HepG2 (cell line): ENCODE data around the gene FYTTD1. TPM values are rescaled to one million over a fixed set of nuclear protein-coding genes. Genes with fewer than 3 reads are reported as not detected.

Experiments used
- AGO2 ChIP-seq: fragments of 200-400 bp; formaldehyde crosslinking; optimal IDR thresholded peaks from 2 replicates; pipeline ENCODE3; 2017; ENCODE audit warnings: mild to moderate bottlenecking, low read depth, low read length, moderate library complexity
- DNMT3B ChIP-seq: conservative IDR thresholded peaks from 2 replicates; pipeline ENCODE4 v1.6.1; 2016; ENCODE audit warnings: missing biosample characterization, control low read depth
- EED ChIP-seq: sonication (generic); formaldehyde crosslinking; IDR thresholded peaks from 2 replicates; pipeline ENCODE4 v1.5.0; 2020; ENCODE audit warnings: mild to moderate bottlenecking, missing genetic modification reagents
- FOXA3 ChIP-seq: IDR thresholded peaks from 2 replicates; pipeline ENCODE4 v1.6.1; 2016; ENCODE audit warnings: missing genetic modification reagents, missing compliant biosample characterization
- HNF4A ChIP-seq: sonication (generic); formaldehyde crosslinking; IDR thresholded peaks from 2 replicates; pipeline ENCODE4 v1.4.0; 2020; ENCODE audit warnings: missing genetic modification reagents
- ISL2 ChIP-seq: sonication (generic); formaldehyde crosslinking; IDR thresholded peaks from 2 replicates; pipeline ENCODE4 v1.5.0; 2020; ENCODE audit warnings: missing genetic modification reagents
- MXI1 ChIP-seq: IDR thresholded peaks from 3 replicates; pipeline ENCODE4 v1.6.1; 2012; ENCODE audit warnings: low read depth, low read length, inconsistent platforms, borderline replicate concordance
- SAP130 ChIP-seq: IDR thresholded peaks from 2 replicates; pipeline ENCODE4 v1.6.1; 2016; ENCODE audit warnings: low read depth
- SP5 ChIP-seq: IDR thresholded peaks from 2 replicates; pipeline ENCODE4 v1.6.1; 2016; ENCODE audit warnings: low read depth, borderline replicate concordance
- TBX3 ChIP-seq: fragments of 450-650 bp; IDR thresholded peaks from 2 replicates; pipeline ENCODE4 v1.6.1; 2017; ENCODE audit warnings: antibody characterized with exemption, mild to moderate bottlenecking, inconsistent platforms, borderline replicate concordance
- ZNF136 ChIP-seq: sonication (generic); formaldehyde crosslinking; IDR thresholded peaks from 2 replicates; pipeline ENCODE4 v1.8.1; 2022; ENCODE audit warnings: low read depth, mild to moderate bottlenecking, moderate library complexity, missing genetic modification reagents
- ZNF225 ChIP-seq: sonication (generic); formaldehyde crosslinking; IDR thresholded peaks from 2 replicates; pipeline ENCODE4 v1.4.0; 2020; ENCODE audit warnings: mild to moderate bottlenecking, missing genetic modification reagents
- ZNF788 ChIP-seq: sonication (generic); formaldehyde crosslinking; IDR thresholded peaks from 2 replicates; pipeline ENCODE4 v1.5.0; 2020; ENCODE audit warnings: mild to moderate bottlenecking, missing genetic modification reagents, borderline replicate concordance
- polyA plus RNA-seq, 8 experiments: library from polyadenylated mRNA; depleted of rRNA in 3 of 8; stranded (reverse) in 7 of 8; unstranded in 1 of 8; fragments of >200 nt; fragmentation: Illumina TruSeq in 4 of 8; extraction: Trizol in 4 of 8; gene quantifications; 2 replicates each; pipeline versions ENCODE4 v1.2.1 to v1.2.3, GENCODE V29; 2011 to 2016; ENCODE audit warnings: low read depth in 4 of 8, missing spikeins in 1 of 8, mixed read lengths in 1 of 8; ENCODE audit not compliant: insufficient read depth in 1 of 8
- total RNA-seq, 5 experiments: library from RNA; depleted of rRNA; stranded (reverse); fragments of >200 nt; fragmentation: Illumina TruSeq; extraction: Trizol; gene quantifications; 2 replicates each; pipeline ENCODE4 v1.2.3, GENCODE V29; 2016; ENCODE audit warnings: low read depth in 1 of 5
- TF ChIP-seq, protein P1 (sequence below): sonication (generic); formaldehyde crosslinking; IDR thresholded peaks from 2 replicates; pipeline ENCODE4 v1.4.0; 2020; ENCODE audit warnings: mild to moderate bottlenecking, missing genetic modification reagents
- TF ChIP-seq, protein P2 (sequence below): sonication (generic); formaldehyde crosslinking; IDR thresholded peaks from 2 replicates; pipeline ENCODE4 v1.8.0; 2022; ENCODE audit warnings: mild to moderate bottlenecking, missing genetic modification reagents
- TF ChIP-seq, protein P3 (sequence below): sonication (generic); formaldehyde crosslinking; IDR thresholded peaks from 2 replicates; pipeline ENCODE4 v1.5.0; 2020; ENCODE audit warnings: missing genetic modification reagents, mild to moderate bottlenecking, borderline replicate concordance

Gene FYTTD1
- total and polyA plus RNA-seq, 2 of the 13 experiments (the other 11 are each of a cell fraction or from before 2014, with no cell fraction given), result 6.5 to 28.8 TPM

DNA sequence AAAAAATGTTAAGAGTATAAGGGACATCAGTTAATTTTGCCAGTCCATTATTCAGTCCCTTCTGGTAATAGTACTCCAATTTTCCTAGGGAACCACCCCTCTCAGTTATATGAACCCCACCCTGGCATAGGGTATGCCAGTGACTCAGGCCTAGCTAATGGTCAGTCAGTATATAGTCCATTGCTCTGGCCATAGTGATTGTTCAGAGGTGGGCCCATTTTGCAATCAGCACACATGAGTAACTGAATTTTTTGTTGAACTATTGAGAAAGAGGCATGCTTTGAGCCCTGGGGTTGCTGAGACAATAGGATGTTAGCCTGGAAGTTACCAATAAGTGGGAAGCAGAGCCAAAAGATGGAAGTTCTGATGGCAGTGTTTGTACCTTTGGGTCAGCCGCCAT lies 45.5 kb downstream of the FYTTD1 start (continued):
- peak; percentile 55; the same call in 1 of the 2 replicates for TF ChIP-seq FOXA3 (CRISPR knock-in tag)
- no peak for TF ChIP-seq ZNF136 (CRISPR knock-in tag)
- TF ChIP-seq SAP130, result peak; percentile 54; the same call in 1 of the 2 replicates
- no peak for TF ChIP-seq DNMT3B
- TF ChIP-seq ISL2 (CRISPR knock-in tag), result 0 out of 2 replicates have a peak, but pooled peaks have one; percentile 31
- TF ChIP-seq ZNF788 (CRISPR knock-in tag), result no peak
- no peak for TF ChIP-seq TBX3
- no peak for TF ChIP-seq AGO2
- peak; percentile 26; the same call in 1 of the 2 replicates for TF ChIP-seq SP5 (CRISPR knock-in tag)
- TF ChIP-seq, protein P1, sequence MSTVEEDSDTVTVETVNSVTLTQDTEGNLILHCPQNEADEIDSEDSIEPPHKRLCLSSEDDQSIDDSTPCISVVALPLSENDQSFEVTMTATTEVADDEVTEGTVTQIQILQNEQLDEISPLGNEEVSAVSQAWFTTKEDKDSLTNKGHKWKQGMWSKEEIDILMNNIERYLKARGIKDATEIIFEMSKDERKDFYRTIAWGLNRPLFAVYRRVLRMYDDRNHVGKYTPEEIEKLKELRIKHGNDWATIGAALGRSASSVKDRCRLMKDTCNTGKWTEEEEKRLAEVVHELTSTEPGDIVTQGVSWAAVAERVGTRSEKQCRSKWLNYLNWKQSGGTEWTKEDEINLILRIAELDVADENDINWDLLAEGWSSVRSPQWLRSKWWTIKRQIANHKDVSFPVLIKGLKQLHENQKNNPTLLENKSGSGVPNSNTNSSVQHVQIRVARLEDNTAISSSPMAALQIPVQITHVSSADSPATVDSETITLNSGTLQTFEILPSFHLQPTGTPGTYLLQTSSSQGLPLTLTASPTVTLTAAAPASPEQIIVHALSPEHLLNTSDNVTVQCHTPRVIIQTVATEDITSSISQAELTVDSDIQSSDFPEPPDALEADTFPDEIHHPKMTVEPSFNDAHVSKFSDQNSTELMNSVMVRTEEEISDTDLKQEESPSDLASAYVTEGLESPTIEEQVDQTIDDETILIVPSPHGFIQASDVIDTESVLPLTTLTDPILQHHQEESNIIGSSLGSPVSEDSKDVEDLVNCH, result no peak
- TF ChIP-seq MXI1, result no peak
- TF ChIP-seq EED (CRISPR knock-in tag), result no peak
- TF ChIP-seq HNF4A (CRISPR knock-in tag), result peak; percentile 46
- TF ChIP-seq, protein P2, sequence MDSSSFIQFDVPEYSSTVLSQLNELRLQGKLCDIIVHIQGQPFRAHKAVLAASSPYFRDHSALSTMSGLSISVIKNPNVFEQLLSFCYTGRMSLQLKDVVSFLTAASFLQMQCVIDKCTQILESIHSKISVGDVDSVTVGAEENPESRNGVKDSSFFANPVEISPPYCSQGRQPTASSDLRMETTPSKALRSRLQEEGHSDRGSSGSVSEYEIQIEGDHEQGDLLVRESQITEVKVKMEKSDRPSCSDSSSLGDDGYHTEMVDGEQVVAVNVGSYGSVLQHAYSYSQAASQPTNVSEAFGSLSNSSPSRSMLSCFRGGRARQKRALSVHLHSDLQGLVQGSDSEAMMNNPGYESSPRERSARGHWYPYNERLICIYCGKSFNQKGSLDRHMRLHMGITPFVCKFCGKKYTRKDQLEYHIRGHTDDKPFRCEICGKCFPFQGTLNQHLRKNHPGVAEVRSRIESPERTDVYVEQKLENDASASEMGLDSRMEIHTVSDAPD (CRISPR knock-in tag), result no peak
- TF ChIP-seq ZNF225 (CRISPR knock-in tag), result no peak
- TF ChIP-seq, protein P3, sequence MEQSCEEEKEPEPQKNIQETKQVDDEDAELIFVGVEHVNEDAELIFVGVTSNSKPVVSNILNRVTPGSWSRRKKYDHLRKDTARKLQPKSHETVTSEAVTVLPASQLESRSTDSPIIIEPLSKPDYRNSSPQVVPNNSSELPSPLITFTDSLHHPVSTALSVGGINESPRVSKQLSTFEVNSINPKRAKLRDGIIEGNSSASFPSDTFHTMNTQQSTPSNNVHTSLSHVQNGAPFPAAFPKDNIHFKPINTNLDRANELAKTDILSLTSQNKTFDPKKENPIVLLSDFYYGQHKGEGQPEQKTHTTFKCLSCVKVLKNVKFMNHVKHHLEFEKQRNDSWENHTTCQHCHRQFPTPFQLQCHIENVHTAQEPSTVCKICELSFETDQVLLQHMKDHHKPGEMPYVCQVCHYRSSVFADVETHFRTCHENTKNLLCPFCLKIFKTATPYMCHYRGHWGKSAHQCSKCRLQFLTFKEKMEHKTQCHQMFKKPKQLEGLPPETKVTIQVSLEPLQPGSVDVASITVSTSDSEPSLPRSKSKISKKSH, result no peak
- TF ChIP-seq, all 625 proteins: peak for 44
